Parathyroid adenoma (tissue), 2 donors: ENCODE data around the gene EDC3.

Experiments used
- H2AFZ ChIP-seq: fragments of 300-600 bp; sonication (generic); one replicate; pipeline ENCODE4 v1.7.0; 2017; ENCODE audit warnings: antibody characterized with exemption, mild to moderate bottlenecking
- H3K27ac ChIP-seq: fragments of 300-600 bp; sonication (generic); one replicate; pipeline ENCODE4 v1.7.0; 2017
- H3K27me3 ChIP-seq: fragments of 300-600 bp; sonication (generic); one replicate; pipeline ENCODE4 v1.7.0; 2017; ENCODE audit warnings: low read length; ENCODE audit not compliant: control insufficient read depth, insufficient read depth
- H3K36me3 ChIP-seq: fragments of 300-600 bp; sonication (generic); one replicate; pipeline ENCODE4 v1.7.0; 2017; ENCODE audit warnings: low read length; ENCODE audit not compliant: control insufficient read depth, insufficient read depth
- H3K4me1 ChIP-seq: fragments of 300-600 bp; sonication (generic); one replicate; pipeline ENCODE4 v1.7.0; 2017; ENCODE audit warnings: control low read depth
- H3K4me2 ChIP-seq: fragments of 300-600 bp; sonication (generic); one replicate; pipeline ENCODE4 v1.7.0; 2017; ENCODE audit warnings: low read length
- H3K4me3 ChIP-seq: fragments of 300-600 bp; sonication (generic); one replicate; pipeline ENCODE4 v1.7.0; 2017; ENCODE audit warnings: low read depth, low read length
- H3K79me2 ChIP-seq: fragments of 300-600 bp; sonication (generic); one replicate; pipeline ENCODE4 v1.7.0; 2017; ENCODE audit warnings: control low read depth
- H3K9ac ChIP-seq: fragments of 300-600 bp; sonication (generic); one replicate; pipeline ENCODE4 v1.7.0; 2017; ENCODE audit warnings: mild to moderate bottlenecking
- H3K9me3 ChIP-seq: fragments of 300-600 bp; sonication (generic); one replicate; pipeline ENCODE4 v1.7.0; 2017; ENCODE audit warnings: low read length; ENCODE audit not compliant: control insufficient read depth
- CTCF ChIP-seq: fragments of 300-600 bp; sonication (generic); IDR thresholded peaks from one replicate; pipeline ENCODE4 v1.7.0; 2017; ENCODE audit warnings: antibody characterized with exemption, mild to moderate bottlenecking
- donor health status: primary hyperparathyroidism.

EDC3 gene

GRCh38 chr15:74620636-74621545 is 74.9 kb downstream of the EDC3 start:
- H3K4me1 ChIP-seq = peaks cover 12% of the 10 kb centered on the region
- no peak overlapping the region for H2AFZ ChIP-seq
- H3K4me2 ChIP-seq = no peak overlapping the region
- no peak overlapping the region for H3K27ac ChIP-seq
- H3K79me2 ChIP-seq = peaks cover 21% of the 10 kb centered on the region
- no peaks in the 10 kb centered on the region for H3K36me3 ChIP-seq
- no peak overlapping the region for H3K9ac ChIP-seq
- H3K9me3 ChIP-seq = no peaks in the 10 kb centered on the region
- peak; percentile 46 for TF ChIP-seq CTCF
- no peaks in the 10 kb centered on the region for H3K27me3 ChIP-seq
- no peak overlapping the region for H3K4me3 ChIP-seq

- H2AFZ ChIP-seq = no peak overlapping the region
- H3K27me3 ChIP-seq = no peaks in the 10 kb centered on the region
- H3K4me1 ChIP-seq = peaks cover 12% of the 10 kb centered on the region
- no peak overlapping the region for H3K4me2 ChIP-seq
- TF ChIP-seq CTCF = no peak
- no peak overlapping the region for H3K27ac ChIP-seq
- no peaks in the 10 kb centered on the region for H3K36me3 ChIP-seq
- no peak overlapping the region for H3K4me3 ChIP-seq
- H3K79me2 ChIP-seq = peaks cover 21% of the 10 kb centered on the region
- no peak overlapping the region for H3K9ac ChIP-seq
- no peaks in the 10 kb centered on the region for H3K9me3 ChIP-seq
Observed at GRCh38 chr15:74619916-74620635, 75.7 kb downstream of the EDC3 start.

- Histone ChIP-seq H3K4me1 (peaks cover 12% of the 10 kb centered on the region), H3K79me2 (peaks cover 21% of the 10 kb centered on the region), H3K4me2 (no peak overlapping the region), H3K27ac (no peak overlapping the region), H3K36me3 (no peaks in the 10 kb centered on the region), H3K4me3 (no peak overlapping the region), H3K9ac (no peak overlapping the region), H3K9me3 (no peaks in the 10 kb centered on the region), H3K27me3 (no peaks in the 10 kb centered on the region), H2AFZ (no peak overlapping the region)
- no peak for TF ChIP-seq CTCF
Observed at GRCh38 chr15:74618841-74619596, 76.8 kb downstream of the EDC3 start.

GRCh38 chr15:74616996-74617395 is 78.8 kb downstream of the EDC3 start:
- peaks cover 21% of the 10 kb centered on the region for H3K79me2 ChIP-seq
- no peaks in the 10 kb centered on the region for H3K9me3 ChIP-seq
- H3K9ac ChIP-seq = no peak overlapping the region
- H3K4me3 ChIP-seq = peak overlapping the region; percentile 95
- TF ChIP-seq CTCF = no peak
- no peaks in the 10 kb centered on the region for H3K36me3 ChIP-seq
- H2AFZ ChIP-seq = no peak overlapping the region
- peak overlapping the region; percentile 94 for H3K27ac ChIP-seq
- H3K4me1 ChIP-seq = peaks cover 12% of the 10 kb centered on the region
- H3K27me3 ChIP-seq = no peaks in the 10 kb centered on the region
- peak overlapping the region; percentile 89 for H3K4me2 ChIP-seq
